Colonic mucosa (tissue), 4 donors: ENCODE measurements around the gene CCL4. TPM values are rescaled to one million over a fixed set of nuclear protein-coding genes. Genes with fewer than 3 reads are reported as not detected.
A peak's percentile ranks its signal among the peaks of the same experiment; 100 is the strongest.

Experiments used
- DNase-seq: peaks from one replicate; pipeline ENCODE4 v3.0.0-alpha.2; 2020
- H3K27ac ChIP-seq: fragments of 200-600 bp; one replicate; pipeline ENCODE4 v1.8.0; 2021
- H3K27me3 ChIP-seq: fragments of 200-600 bp; one replicate; pipeline ENCODE4 v1.8.0; 2021
- H3K36me3 ChIP-seq: fragments of 200-600 bp; one replicate; pipeline ENCODE4 v1.8.0; 2021
- H3K4me1 ChIP-seq: fragments of 200-600 bp; one replicate; pipeline ENCODE4 v1.8.0; 2021; ENCODE audit warnings: mild to moderate bottlenecking
- H3K4me3 ChIP-seq: fragments of 200-600 bp; one replicate; pipeline ENCODE4 v1.8.0; 2021
- H3K9ac ChIP-seq, 2 donors: one replicate each; pipeline ENCODE4 v1.7.0; 2013; ENCODE audit warnings: control low read depth in 2 of 2, low read depth in 2 of 2, low read length in 2 of 2
- H3K9me3 ChIP-seq: fragments of 200-600 bp; one replicate; pipeline ENCODE4 v1.8.0; 2021
- intact Hi-C: fragments of 100-400 bp; cut with DNase I; formaldehyde crosslinking; loops from one replicate; pipeline ENCODE4 v1.14.1; 2022
- total RNA-seq, 2 donors: library from RNA; stranded (reverse); fragmentation: NEBNext Ultra II Directional in 1 of 2; extraction: Animal tissue kit (Norgen Biotek cat#: 25700) in 1 of 2; gene quantifications; one replicate each; pipeline ENCODE4 v1.2.1, GENCODE V29; 2021
- TF ChIP-seq, protein P1 (sequence below): fragments of 200-600 bp; IDR thresholded peaks from one replicate; pipeline ENCODE4 v1.8.0; 2022; ENCODE audit warnings: antibody characterized with exemption, mild to moderate bottlenecking
- donor health status: healthy.
- donor health status: DM: no; HTN: no; CAD: no.
- donor health status: DM: no; HTN: no; CAD: no.

CCL4 gene
- total RNA-seq, 2 donors from 2014 or later = 1.2 to 3.8 TPM

DNA sequence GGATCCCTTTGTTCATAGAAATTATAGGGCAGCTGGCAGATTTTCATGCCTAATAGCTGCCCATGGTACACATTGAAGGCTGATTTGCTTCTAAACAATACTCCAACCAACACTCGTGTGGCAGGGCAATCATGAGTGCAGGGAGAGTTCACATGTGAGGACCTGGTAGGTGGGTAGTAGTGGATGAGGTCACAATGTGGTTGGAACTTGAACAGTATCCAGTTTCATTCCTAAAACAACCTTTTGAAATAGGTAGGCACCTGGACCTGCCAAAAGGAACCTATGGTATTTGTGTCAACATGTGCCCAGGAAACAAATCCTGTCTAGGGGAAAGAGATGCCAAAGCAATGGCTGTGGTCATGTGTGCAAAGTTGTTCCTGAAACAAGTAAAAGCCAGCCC is 32.8 kb downstream of the CCL4 start:
- Histone ChIP-seq H3K9ac (peak overlapping the region in 1 of 2 donors; percentile 0), H3K36me3 (no peaks in the 10 kb centered on the region), H3K27me3 (no peaks in the 10 kb centered on the region), H3K27ac (no peak overlapping the region), H3K4me1 (peaks cover 22% of the 10 kb centered on the region), H3K9me3 (no peaks in the 10 kb centered on the region), H3K4me3 (no peak overlapping the region)
- DNase-seq = no peak
- TF ChIP-seq, protein P1, sequence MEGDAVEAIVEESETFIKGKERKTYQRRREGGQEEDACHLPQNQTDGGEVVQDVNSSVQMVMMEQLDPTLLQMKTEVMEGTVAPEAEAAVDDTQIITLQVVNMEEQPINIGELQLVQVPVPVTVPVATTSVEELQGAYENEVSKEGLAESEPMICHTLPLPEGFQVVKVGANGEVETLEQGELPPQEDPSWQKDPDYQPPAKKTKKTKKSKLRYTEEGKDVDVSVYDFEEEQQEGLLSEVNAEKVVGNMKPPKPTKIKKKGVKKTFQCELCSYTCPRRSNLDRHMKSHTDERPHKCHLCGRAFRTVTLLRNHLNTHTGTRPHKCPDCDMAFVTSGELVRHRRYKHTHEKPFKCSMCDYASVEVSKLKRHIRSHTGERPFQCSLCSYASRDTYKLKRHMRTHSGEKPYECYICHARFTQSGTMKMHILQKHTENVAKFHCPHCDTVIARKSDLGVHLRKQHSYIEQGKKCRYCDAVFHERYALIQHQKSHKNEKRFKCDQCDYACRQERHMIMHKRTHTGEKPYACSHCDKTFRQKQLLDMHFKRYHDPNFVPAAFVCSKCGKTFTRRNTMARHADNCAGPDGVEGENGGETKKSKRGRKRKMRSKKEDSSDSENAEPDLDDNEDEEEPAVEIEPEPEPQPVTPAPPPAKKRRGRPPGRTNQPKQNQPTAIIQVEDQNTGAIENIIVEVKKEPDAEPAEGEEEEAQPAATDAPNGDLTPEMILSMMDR = no peak
- intact Hi-C loops = no loop called here

DNA sequence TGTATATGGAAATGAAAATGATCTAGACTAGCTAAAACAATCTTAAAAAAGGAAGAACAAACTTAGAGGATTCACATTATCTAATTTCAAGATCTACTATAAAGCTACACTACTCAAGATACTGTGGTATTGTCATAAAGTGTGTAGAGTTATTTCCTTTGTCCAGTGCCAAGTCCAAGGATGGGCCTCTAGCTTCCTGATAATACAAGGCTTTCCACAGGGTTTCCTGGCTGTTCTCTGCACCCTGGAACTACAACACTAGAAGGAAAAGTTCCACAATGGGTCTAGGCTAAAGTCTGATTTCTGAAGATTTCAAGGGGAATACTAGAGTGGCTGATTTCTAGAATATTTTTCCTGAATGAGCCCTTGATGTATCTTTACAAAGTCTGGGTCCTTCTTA is 38.6 kb downstream of the CCL4 start:
- Histone ChIP-seq H3K27ac (peak overlapping the region; percentile 60), H3K4me1 (no peaks in the 10 kb centered on the region), H3K9ac (no peak overlapping the region), H3K9me3 (no peaks in the 10 kb centered on the region), H3K27me3 (no peaks in the 10 kb centered on the region), H3K4me3 (no peak overlapping the region), H3K36me3 (no peaks in the 10 kb centered on the region)
- intact Hi-C loops = no loop called here
- TF ChIP-seq, protein P1 = no peak
- peak; percentile 50 for DNase-seq

DNA sequence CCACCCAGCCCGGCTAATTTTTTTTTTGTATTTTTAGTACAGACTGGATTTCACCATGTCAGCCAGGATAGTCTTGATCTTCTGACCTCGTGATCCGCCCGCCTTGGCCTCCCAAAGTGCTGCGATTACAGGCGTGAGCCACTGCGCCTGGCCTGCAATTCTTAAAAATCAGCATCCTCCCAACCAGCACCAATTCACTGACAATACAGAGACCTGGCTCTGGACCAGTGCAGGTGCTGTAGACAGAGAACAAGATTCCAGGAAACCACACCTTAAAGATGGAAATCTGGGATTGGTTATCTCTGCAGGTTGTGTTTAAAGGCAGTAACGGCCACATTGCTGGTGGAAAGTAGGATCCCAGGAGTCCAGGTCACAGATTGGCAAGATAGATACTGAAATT is 39.2 kb downstream of the CCL4 start:
- Histone ChIP-seq H3K4me1 (no peaks in the 10 kb centered on the region), H3K27me3 (no peaks in the 10 kb centered on the region), H3K4me3 (no peak overlapping the region), H3K27ac (peak overlapping the region; percentile 60), H3K36me3 (no peaks in the 10 kb centered on the region), H3K9me3 (no peaks in the 10 kb centered on the region), H3K9ac (no peak overlapping the region)
- intact Hi-C loops = no loop called here
- no peak for DNase-seq
- TF ChIP-seq, protein P1 = no peak

DNA sequence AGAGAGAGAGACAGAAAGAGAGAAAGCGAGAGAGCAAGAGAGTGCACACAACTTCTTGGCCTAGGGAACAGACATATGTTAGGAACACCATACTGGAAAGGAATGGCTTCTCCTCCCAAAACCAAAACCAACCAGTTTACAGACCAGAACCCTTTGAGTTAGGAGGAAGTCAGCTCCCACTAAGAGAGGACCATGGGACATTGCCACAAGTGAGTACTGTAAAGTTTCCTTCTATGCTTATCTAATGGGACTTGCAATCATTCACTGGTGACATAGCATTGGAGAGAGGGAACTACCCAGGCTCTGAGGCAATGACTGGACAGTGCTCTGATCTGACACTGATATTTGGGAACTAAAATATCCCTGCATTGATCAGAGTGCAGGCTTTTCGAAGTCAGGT is 40.4 kb downstream of the CCL4 start:
- Histone ChIP-seq H3K9me3 (no peaks in the 10 kb centered on the region), H3K4me3 (no peak overlapping the region), H3K27me3 (no peaks in the 10 kb centered on the region), H3K4me1 (no peaks in the 10 kb centered on the region), H3K9ac (no peak overlapping the region), H3K27ac (no peak overlapping the region), H3K36me3 (no peaks in the 10 kb centered on the region)
- DNase-seq = no peak
- TF ChIP-seq, protein P1 = no peak
- intact Hi-C loops = no loop called here

DNA sequence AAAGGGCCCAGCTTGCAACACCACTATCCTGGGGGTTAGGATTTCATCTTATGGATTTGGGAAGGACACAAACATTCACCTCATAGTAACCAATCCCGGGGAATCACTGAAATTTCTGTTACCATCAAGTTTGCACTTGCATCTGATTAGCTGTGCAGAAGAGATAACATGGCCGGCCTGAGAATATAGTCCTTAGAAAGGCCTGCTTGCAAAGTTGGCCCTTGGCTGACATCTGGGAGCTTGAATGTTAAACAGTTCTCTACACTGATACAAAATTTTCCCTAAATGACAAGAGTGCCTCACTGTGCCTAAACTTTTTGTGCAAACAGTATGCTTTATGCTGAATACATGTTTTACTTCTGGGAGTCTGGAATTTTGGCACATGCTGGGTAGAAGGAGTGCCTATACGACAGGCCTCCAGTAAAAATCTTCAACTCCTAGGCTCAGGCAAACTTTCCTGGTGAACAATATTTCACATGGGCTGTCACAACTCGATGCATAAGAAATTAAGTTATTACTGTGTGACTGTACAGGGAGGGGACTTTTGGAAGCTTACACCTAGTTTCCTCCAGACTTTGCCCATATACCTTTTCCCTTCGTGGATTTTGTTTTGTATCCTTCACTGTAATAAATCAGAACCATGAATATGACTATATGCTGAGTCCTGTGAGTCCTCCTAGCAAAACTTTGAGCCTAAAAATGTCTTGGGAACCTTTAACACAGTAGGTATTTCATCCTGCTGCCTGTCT is 41.5 kb downstream of the CCL4 start:
- no peak overlapping the region for H3K9ac ChIP-seq
- TF ChIP-seq, protein P1 = no peak
- DNase-seq = no peak
- no peaks in the 10 kb centered on the region for H3K4me1 ChIP-seq
- no peaks in the 10 kb centered on the region for H3K36me3 ChIP-seq
- intact Hi-C loops = loop anchor here (5.0 kb wide), 1 partner anchor 73 kb away; no protein-coding TSS in a partner anchor
- no peak overlapping the region for H3K27ac ChIP-seq
- H3K27me3 ChIP-seq = no peaks in the 10 kb centered on the region
- H3K9me3 ChIP-seq = no peaks in the 10 kb centered on the region
- H3K4me3 ChIP-seq = no peak overlapping the region
